Activated gamma-delta T cell treated with anti-CD3 and anti-CD28 coated beads, Interleukin-2, amount 50 U/mL, for 16 hours (primary cell): ENCODE results near the gene RRP12.
"Not testable (repeated sequence)": the region's sequence is repeated elsewhere in the genome, so short reads cannot be mapped to it uniquely, and the experiment has no call there.

Experiments
- DNase-seq: peaks from one replicate; pipeline ENCODE4 v3.0.0-alpha.2; 2020; ENCODE audit warnings: low read depth

RRP12 gene

GRCh38 chr10:97400665-97401454 is at the start of gene RRP12:
Gene RRP12 (minus strand): TSS chr10:97401340. CDS start chr10:97401231, 109 bp downstream.
- peak; percentile 70 for DNase-seq

- no peak for DNase-seq
Measured at GRCh38 chr10:97450828-97451227, 49.7 kb upstream of the RRP12 start.

- peak; percentile 87 for DNase-seq
Measured at GRCh38 chr10:97445722-97446639, 44.8 kb upstream of the RRP12 start, which contains the start of the genes EXOSC1 and ZDHHC16. Gene EXOSC1 (minus strand): TSS chr10:97446006. CDS start chr10:97445985, 21 bp downstream. Gene ZDHHC16 (plus strand): TSS chr10:97446175. CDS start chr10:97451676, 5,501 bp downstream.

GRCh38 chr10:97445357-97445721 is 44.2 kb upstream of the RRP12 start:
- DNase-seq: no peak

- DNase-seq: no peak
Measured at GRCh38 chr10:97444212-97444611, 43.1 kb upstream of the RRP12 start.

GRCh38 chr10:97442277-97442676 is 41.1 kb upstream of the RRP12 start:
- DNase-seq: no peak

GRCh38 chr10:97435211-97435610 is 34.1 kb upstream of the RRP12 start:
- DNase-seq: no peak

- DNase-seq: no peak
Measured at GRCh38 chr10:97434557-97434956, 33.4 kb upstream of the RRP12 start.

GRCh38 chr10:97434055-97434454 is 32.9 kb upstream of the RRP12 start:
- DNase-seq: no peak

GRCh38 chr10:97428572-97428981 is 27.4 kb upstream of the RRP12 start:
- no peak for DNase-seq

- no peak for DNase-seq
Measured at GRCh38 chr10:97427571-97428179, 26.5 kb upstream of the RRP12 start.

- DNase-seq: no peak
Measured at GRCh38 chr10:97426776-97427570, 25.8 kb upstream of the RRP12 start.

GRCh38 chr10:97425964-97426775 is 25.0 kb upstream of the RRP12 start, which contains the start of gene PGAM1:
Gene PGAM1 (plus strand): TSS chr10:97426191. CDS start chr10:97426308, 117 bp downstream.
- DNase-seq: peak; percentile 92

GRCh38 chr10:97423757-97424098 is 22.6 kb upstream of the RRP12 start:
- DNase-seq: not testable (repeated sequence)

- DNase-seq: no peak
Measured at GRCh38 chr10:97416565-97416964, 15.4 kb upstream of the RRP12 start.

- no peak for DNase-seq
Measured at GRCh38 chr10:97412891-97413304, 11.8 kb upstream of the RRP12 start.

- no peak for DNase-seq
Measured at GRCh38 chr10:97411406-97411805, 10.3 kb upstream of the RRP12 start.

GRCh38 chr10:97408496-97408992 is 7.4 kb upstream of the RRP12 start:
- no peak for DNase-seq

- DNase-seq: no peak
Measured at GRCh38 chr10:97407952-97408248, 6.8 kb upstream of the RRP12 start.

- peak; percentile 59 for DNase-seq
Measured at GRCh38 chr10:97407211-97407951, 6.2 kb upstream of the RRP12 start.
